HCT116 (cell line): ENCODE results near the gene SFXN3. TPM values are rescaled to one million over a fixed set of nuclear protein-coding genes. Genes with fewer than 3 reads are reported as not detected.

Experiments
- total RNA-seq: library from RNA; stranded (reverse); gene quantifications from one replicate; pipeline ENCODE4 v1.2.1, GENCODE V29; 2021; ENCODE audit not compliant: unreplicated experiment

Gene SFXN3
- total RNA-seq, 1 experiment from 2014 or later, result 52.5 TPM

Other genes with a start within 250 kb of the SFXN3 start
- 43.0 TPM for gene SLF2, start 118.3 kb upstream of the SFXN3 start, total RNA-seq
- gene SEMA4G, start 61.7 kb upstream of the SFXN3 start, total RNA-seq, result 29.4 TPM
- gene MRPL43, start 43.7 kb upstream of the SFXN3 start, total RNA-seq, result 136 TPM
- gene TWNK, start 43.7 kb upstream of the SFXN3 start, total RNA-seq, result 42.1 TPM
- 93.0 TPM for gene LZTS2, start 31.4 kb upstream of the SFXN3 start, total RNA-seq
- gene PDZD7, start 105 bp upstream of the SFXN3 start, total RNA-seq, result 6.1 TPM
- 16.0 TPM for gene KAZALD1, start 30.8 kb downstream of the SFXN3 start, total RNA-seq
- gene TLX1, start 100.1 kb downstream of the SFXN3 start, total RNA-seq, result not detected
- gene LBX1, start 198.2 kb downstream of the SFXN3 start, total RNA-seq, result not detected